Stimulated activated memory B cell treated with anti-CD40 and anti-IgM and Interleukin-4, amounts not matched to agents 10 μg/mL and 1 μg/mL and 100 μg/mL, for 72 hours (primary cell): Measurements from ENCODE around the gene ITM2B.

Experiments used
- ATAC-seq: fragments of 150-1000 bp; cut with Tn5 transposase; 2 replicates; pipeline ENCODE4 v1.10.0; 2021
- H3K27ac Mint-ChIP-seq: one replicate; pipeline ENCODE4 v1.8.0; 2022; ENCODE audit warnings: mild to moderate bottlenecking, mixed read lengths
- H3K27me3 Mint-ChIP-seq: one replicate; pipeline ENCODE4 v1.8.0; 2022; ENCODE audit warnings: mixed read lengths
- H3K36me3 Mint-ChIP-seq: one replicate; pipeline ENCODE4 v1.8.0; 2022; ENCODE audit warnings: mixed read lengths
- H3K4me1 Mint-ChIP-seq: one replicate; pipeline ENCODE4 v1.8.0; 2022; ENCODE audit warnings: mixed read lengths
- H3K4me3 Mint-ChIP-seq: one replicate; pipeline ENCODE4 v1.8.0; 2022; ENCODE audit warnings: mild to moderate bottlenecking, moderate library complexity, mixed read lengths
- H3K9me3 Mint-ChIP-seq: one replicate; pipeline ENCODE4 v1.8.0; 2022; ENCODE audit warnings: mixed read lengths

ITM2B gene

GRCh38 chr13:48216204-48216711 is 16.7 kb upstream of the ITM2B start:
- no peak overlapping the region for H3K4me3 Mint-ChIP-seq
- H3K27ac Mint-ChIP-seq: no peak overlapping the region
- no peaks in the 10 kb centered on the region for H3K36me3 Mint-ChIP-seq
- peaks cover 4% of the 10 kb centered on the region for H3K9me3 Mint-ChIP-seq
- H3K4me1 Mint-ChIP-seq: peaks cover 22% of the 10 kb centered on the region
- no peak for ATAC-seq
- H3K27me3 Mint-ChIP-seq: peaks cover 18% of the 10 kb centered on the region

GRCh38 chr13:48220592-48220980 is 12.4 kb upstream of the ITM2B start:
- no peaks in the 10 kb centered on the region for H3K27me3 Mint-ChIP-seq
- peak; percentile 54 for ATAC-seq
- H3K27ac Mint-ChIP-seq: peak overlapping the region; percentile 67
- H3K36me3 Mint-ChIP-seq: no peaks in the 10 kb centered on the region
- peak overlapping the region; percentile 39 for H3K4me3 Mint-ChIP-seq
- no peaks in the 10 kb centered on the region for H3K9me3 Mint-ChIP-seq
- peaks cover 42% of the 10 kb centered on the region for H3K4me1 Mint-ChIP-seq

GRCh38 chr13:48220981-48221685 is 11.9 kb upstream of the ITM2B start:
- Mint-ChIP-seq H3K4me1 (peaks cover 37% of the 10 kb centered on the region), H3K36me3 (no peaks in the 10 kb centered on the region), H3K9me3 (no peaks in the 10 kb centered on the region), H3K4me3 (peak overlapping the region; percentile 39), H3K27me3 (no peaks in the 10 kb centered on the region), H3K27ac (peak overlapping the region; percentile 67)
- no peak for ATAC-seq

GRCh38 chr13:48221686-48222187 is 11.3 kb upstream of the ITM2B start:
- peak overlapping the region; percentile 67 for H3K27ac Mint-ChIP-seq
- no peaks in the 10 kb centered on the region for H3K27me3 Mint-ChIP-seq
- no peak overlapping the region for H3K4me3 Mint-ChIP-seq
- peaks cover 37% of the 10 kb centered on the region for H3K4me1 Mint-ChIP-seq
- H3K9me3 Mint-ChIP-seq: no peaks in the 10 kb centered on the region
- H3K36me3 Mint-ChIP-seq: no peaks in the 10 kb centered on the region
- ATAC-seq: no peak

- Mint-ChIP-seq H3K36me3 (no peaks in the 10 kb centered on the region), H3K9me3 (no peaks in the 10 kb centered on the region), H3K4me3 (no peak overlapping the region), H3K4me1 (peaks cover 37% of the 10 kb centered on the region), H3K27me3 (no peaks in the 10 kb centered on the region), H3K27ac (no peak overlapping the region)
- ATAC-seq: no peak
Measured at GRCh38 chr13:48222358-48223301, 10.4 kb upstream of the ITM2B start.

GRCh38 chr13:48224701-48225100 is 8.3 kb upstream of the ITM2B start:
- no peak overlapping the region for H3K27ac Mint-ChIP-seq
- peaks cover 36% of the 10 kb centered on the region for H3K4me1 Mint-ChIP-seq
- H3K36me3 Mint-ChIP-seq: no peaks in the 10 kb centered on the region
- no peaks in the 10 kb centered on the region for H3K9me3 Mint-ChIP-seq
- no peak overlapping the region for H3K4me3 Mint-ChIP-seq
- no peak for ATAC-seq
- H3K27me3 Mint-ChIP-seq: no peaks in the 10 kb centered on the region

- Mint-ChIP-seq H3K4me3 (no peak overlapping the region), H3K9me3 (no peaks in the 10 kb centered on the region), H3K4me1 (peaks cover 13% of the 10 kb centered on the region), H3K36me3 (no peaks in the 10 kb centered on the region), H3K27ac (no peak overlapping the region), H3K27me3 (no peaks in the 10 kb centered on the region)
- no peak for ATAC-seq
Measured at GRCh38 chr13:48230541-48230940, 2.5 kb upstream of the ITM2B start.

GRCh38 chr13:48231080-48231479 is 1.9 kb upstream of the ITM2B start:
- Mint-ChIP-seq H3K9me3 (no peaks in the 10 kb centered on the region), H3K4me3 (no peak overlapping the region), H3K27ac (no peak overlapping the region), H3K36me3 (no peaks in the 10 kb centered on the region), H3K27me3 (no peaks in the 10 kb centered on the region), H3K4me1 (peaks cover 19% of the 10 kb centered on the region)
- ATAC-seq: no peak

- Mint-ChIP-seq H3K27me3 (no peaks in the 10 kb centered on the region), H3K27ac (peak overlapping the region; percentile 80), H3K36me3 (no peaks in the 10 kb centered on the region), H3K4me3 (peak overlapping the region; percentile 80), H3K4me1 (peaks cover 27% of the 10 kb centered on the region), H3K9me3 (no peaks in the 10 kb centered on the region)
- ATAC-seq: no peak
Measured at GRCh38 chr13:48231933-48232332, 1.1 kb upstream of the ITM2B start.

GRCh38 chr13:48232420-48233045 is 473 bp upstream of the ITM2B start:
- Mint-ChIP-seq H3K4me3 (peak overlapping the region; percentile 80), H3K27me3 (no peaks in the 10 kb centered on the region), H3K4me1 (peaks cover 33% of the 10 kb centered on the region), H3K27ac (peak overlapping the region; percentile 80), H3K9me3 (no peaks in the 10 kb centered on the region), H3K36me3 (no peaks in the 10 kb centered on the region)
- ATAC-seq: peak; percentile 44

GRCh38 chr13:48233889-48234488 is 983 bp downstream of the ITM2B start:
- Mint-ChIP-seq H3K27ac (peak overlapping the region; percentile 80), H3K4me1 (peaks cover 33% of the 10 kb centered on the region), H3K4me3 (peak overlapping the region; percentile 80), H3K27me3 (no peaks in the 10 kb centered on the region), H3K9me3 (no peaks in the 10 kb centered on the region), H3K36me3 (no peaks in the 10 kb centered on the region)
- peak; percentile 4 for ATAC-seq

- H3K36me3 Mint-ChIP-seq: no peaks in the 10 kb centered on the region
- H3K4me1 Mint-ChIP-seq: peaks cover 33% of the 10 kb centered on the region
- peak; percentile 50 for ATAC-seq
- peak overlapping the region; percentile 80 for H3K4me3 Mint-ChIP-seq
- H3K27ac Mint-ChIP-seq: peak overlapping the region; percentile 80
- H3K9me3 Mint-ChIP-seq: no peaks in the 10 kb centered on the region
- H3K27me3 Mint-ChIP-seq: no peaks in the 10 kb centered on the region
Measured at GRCh38 chr13:48234566-48235340, 1.7 kb downstream of the ITM2B start.

GRCh38 chr13:48235341-48236135 is 2.5 kb downstream of the ITM2B start:
- Mint-ChIP-seq H3K4me1 (peaks cover 33% of the 10 kb centered on the region), H3K27ac (peak overlapping the region; percentile 12), H3K36me3 (no peaks in the 10 kb centered on the region), H3K9me3 (no peaks in the 10 kb centered on the region), H3K27me3 (no peaks in the 10 kb centered on the region), H3K4me3 (peak overlapping the region; percentile 65)
- ATAC-seq: no peak
